Small intestine (tissue), 7 donors: ENCODE results near the gene COBLL1. TPM values are rescaled to one million over a fixed set of nuclear protein-coding genes. Genes with fewer than 3 reads are reported as not detected.

ENCODE experiments used
- DNase-seq, 2 donors: peaks; one replicate each; pipeline versions ENCODE4 v3.0.0 to v3.0.0-alpha.2; 2013
- FAIRE-seq: peaks from 2 replicates; lab custom pipeline; 2012; peaks lifted over from hg19 to GRCh38; lab: Jason Lieb, UNC
- H3K27ac ChIP-seq, 3 donors: one replicate each; pipeline ENCODE4 v1.5.1; 2013; ENCODE audit warnings: low read length in 2 of 3, mild to moderate bottlenecking in 2 of 3, control low read depth in 1 of 3, inconsistent platforms in 1 of 3, low read depth in 1 of 3, moderate library complexity in 1 of 3
- H3K27me3 ChIP-seq, 3 donors: one replicate each; pipeline ENCODE4 v1.6.1; 2013; ENCODE audit warnings: low read length in 3 of 3, inconsistent platforms in 1 of 3; ENCODE audit not compliant: control insufficient read depth in 3 of 3, insufficient read depth in 3 of 3
- H3K36me3 ChIP-seq, 3 donors: one replicate each; pipeline ENCODE4 v1.6.1; 2013; ENCODE audit warnings: low read length in 3 of 3, inconsistent platforms in 1 of 3, low read depth in 1 of 3, mild to moderate bottlenecking in 1 of 3, moderate library complexity in 1 of 3; ENCODE audit not compliant: control insufficient read depth in 3 of 3, insufficient read depth in 2 of 3
- H3K4me1 ChIP-seq, 3 donors: one replicate each; pipeline ENCODE4 v1.6.1; 2013; ENCODE audit warnings: low read length in 2 of 3, inconsistent platforms in 1 of 3, low read depth in 1 of 3, mild to moderate bottlenecking in 1 of 3, moderate library complexity in 1 of 3; ENCODE audit not compliant: control insufficient read depth in 3 of 3, insufficient read depth in 2 of 3
- H3K4me3 ChIP-seq, 3 donors: one replicate each; pipeline ENCODE4 v1.5.1; 2013; ENCODE audit warnings: low read length in 3 of 3, control low read depth in 1 of 3, inconsistent platforms in 1 of 3, low read depth in 1 of 3, mild to moderate bottlenecking in 1 of 3, moderate library complexity in 1 of 3
- H3K9me3 ChIP-seq, 2 donors: one replicate each; pipeline ENCODE4 v1.6.1; 2013; ENCODE audit warnings: low read depth in 1 of 2, low read length in 1 of 2; ENCODE audit not compliant: control insufficient read depth in 2 of 2, insufficient read depth in 1 of 2
- WGBS, 3 donors: extraction: QIAGEN DNeasy Blood & Tissue Kit; methylation state at CpG; one replicate each; pipeline ENCODE4 v1.1.7; 2013; 5-methylcytosine and 5-hydroxymethylcytosine counted together
- polyA plus RNA-seq, 4 donors: library from polyadenylated mRNA; stranded (reverse) in 3 of 4; unstranded in 1 of 4; fragments of 200-250 nt in 3 of 4; fragments of 120-200 nt in 1 of 4; gene quantifications; one replicate each; pipeline versions ENCODE4 v1.2.1 to v1.2.3, GENCODE V29; 2013
- donor health status: healthy with polysubstance abuse.
- donor health status: control.
- donor health status: control.
- donor health status: Bipolar disorder and iron deficiency.
- donor health status: healthy.

The COBLL1 gene
- polyA plus RNA-seq, 4 donors, result 5.4 to 72.0 (median 7.8) TPM

DNA sequence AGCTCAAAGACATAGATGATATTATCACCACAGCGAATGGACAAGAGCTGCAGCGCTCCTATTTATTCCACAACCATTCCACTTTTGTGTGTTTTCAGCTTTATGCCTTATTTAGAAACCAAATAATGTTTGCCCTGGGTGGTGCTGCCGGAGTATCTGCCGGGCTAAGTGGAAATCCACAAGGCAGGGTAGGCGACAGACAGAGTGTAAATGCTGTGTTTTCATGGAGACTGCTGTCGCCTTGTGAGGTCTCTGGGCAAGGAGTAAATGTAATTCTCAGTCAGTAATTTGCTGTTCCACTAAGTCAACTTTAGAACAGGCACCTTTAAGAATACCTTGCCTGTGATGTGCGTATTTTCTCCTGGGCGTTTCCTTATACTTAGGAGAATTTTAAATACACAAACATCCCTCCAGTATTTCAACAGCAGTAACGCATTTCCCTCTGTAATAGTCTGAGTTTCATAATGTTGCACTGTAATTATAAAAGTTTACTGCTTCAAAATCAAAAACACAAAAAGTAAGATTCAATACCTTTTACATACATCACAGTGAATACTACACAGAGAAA, 60.9 kb downstream of the COBLL1 start:
- Histone ChIP-seq H3K36me3 (peaks cover 0 to 2% (median 0%) of the 10 kb centered on the region in 3 donors), H3K4me3 (no peak overlapping the region), H3K27me3 (no peaks in the 10 kb centered on the region), H3K9me3 (no peaks in the 10 kb centered on the region), H3K4me1 (peaks cover 0 to 2% (median 0%) of the 10 kb centered on the region in 3 donors), H3K27ac (no peak overlapping the region)
- FAIRE-seq (no peak), DNase-seq (no peak)
- 89 to 95% (median 92%) methylated on average over 9 of the region's 9 CpGs for WGBS, 3 donors

DNA sequence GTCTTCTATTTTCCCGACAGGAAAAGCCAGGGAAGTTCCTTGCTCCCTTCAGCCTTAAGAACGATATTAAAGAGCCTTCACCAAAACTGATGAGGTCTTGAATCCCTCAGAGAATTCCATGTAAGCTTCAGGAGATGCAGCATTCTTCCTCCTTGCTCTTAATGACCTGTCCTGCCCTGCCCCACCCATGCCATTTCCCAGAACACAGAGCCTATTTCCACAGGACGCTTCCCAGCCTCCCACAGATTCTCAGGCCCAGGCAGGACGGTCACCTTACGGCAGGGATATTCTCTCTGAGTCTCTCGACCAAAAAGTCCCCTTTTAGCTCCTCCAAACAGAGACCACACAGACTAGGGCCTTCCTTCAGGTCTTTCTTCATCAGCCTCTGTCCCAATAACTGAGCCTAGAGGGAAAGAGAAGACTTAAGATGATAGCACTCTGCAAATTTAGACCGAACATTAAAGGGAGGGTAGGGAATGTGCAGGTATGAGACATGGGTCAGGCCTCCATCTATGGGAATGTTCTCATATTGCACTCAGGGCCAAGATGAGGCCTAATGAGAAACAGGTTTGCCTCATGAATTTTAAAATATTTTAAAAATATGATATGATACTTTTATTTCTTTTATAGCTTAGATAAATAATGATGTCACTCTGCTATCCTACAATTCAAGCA, 62.1 kb downstream of the COBLL1 start:
- FAIRE-seq, result no peak
- no peak overlapping the region for H3K27ac ChIP-seq
- no peaks in the 10 kb centered on the region for H3K27me3 ChIP-seq
- DNase-seq, result no peak
- peaks cover 0 to 2% (median 0%) of the 10 kb centered on the region in 3 donors for H3K4me1 ChIP-seq
- no peak overlapping the region for H3K4me3 ChIP-seq
- H3K36me3 ChIP-seq, result peaks cover 0 to 2% (median 0%) of the 10 kb centered on the region in 3 donors
- no peaks in the 10 kb centered on the region for H3K9me3 ChIP-seq
- 80 to 86% (median 81%) methylated on average over 7 of the region's 7 CpGs for WGBS, 3 donors

DNA sequence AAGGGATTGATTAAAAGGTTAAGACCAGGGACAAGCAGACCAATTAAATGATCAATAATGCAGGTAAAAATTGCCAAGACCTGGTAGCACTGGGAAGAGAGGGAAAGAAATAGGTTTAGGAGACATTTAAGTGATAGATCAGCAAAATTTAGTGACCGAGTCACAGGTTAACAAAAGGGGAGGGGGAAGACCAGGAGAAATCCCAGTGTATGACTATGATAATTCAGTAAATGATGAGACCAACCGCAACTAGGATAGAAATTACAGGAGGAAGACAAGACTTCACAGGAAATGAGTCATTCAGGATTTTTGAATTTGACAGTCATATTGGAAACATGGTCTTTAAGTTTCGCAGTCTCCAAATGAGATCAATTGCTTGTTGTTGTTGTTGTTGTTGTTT, 62.9 kb downstream of the COBLL1 start:
- 80 to 94% (median 80%) methylated on average over 3 of the region's 3 CpGs for WGBS, 3 donors
- no peak overlapping the region for H3K27ac ChIP-seq

DNA sequence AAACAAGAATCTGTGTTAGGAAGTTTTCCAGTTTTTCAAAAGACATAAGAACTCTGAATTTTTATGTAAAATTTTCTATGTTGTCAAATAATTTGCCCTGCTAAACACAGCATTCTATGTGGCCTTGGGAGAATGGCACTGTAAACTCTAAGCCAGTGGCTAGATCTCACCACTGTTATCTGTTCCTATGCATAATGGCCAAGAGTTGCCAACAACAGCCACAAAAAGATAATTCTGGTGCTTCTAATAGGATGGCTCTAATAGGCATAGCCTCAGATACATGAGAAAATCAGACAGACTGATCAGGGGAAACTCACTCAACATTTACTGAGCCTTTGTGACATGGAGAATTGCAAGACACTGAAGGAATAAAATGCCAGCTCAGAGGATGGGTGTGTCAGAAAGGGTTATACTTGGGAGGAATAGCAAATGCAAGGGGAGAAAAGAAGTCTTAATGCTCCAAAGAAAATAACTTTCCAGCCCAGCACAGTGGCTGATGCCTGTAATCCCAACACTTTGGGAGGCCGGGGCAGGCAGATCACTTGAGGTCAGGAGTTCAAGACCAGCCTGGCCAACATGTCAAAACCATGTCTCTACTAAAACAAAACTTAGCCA, 63.7 kb downstream of the COBLL1 start:
- 74 to 81% (median 79%) methylated on average over 1 of the region's 1 CpG for WGBS, 3 donors
- H3K4me1 ChIP-seq, result peaks cover 0 to 2% (median 0%) of the 10 kb centered on the region in 3 donors

More for the DNA sequence above, 62.9 kb downstream of the COBLL1 start:
- H3K4me1 ChIP-seq, result peaks cover 0 to 2% (median 0%) of the 10 kb centered on the region in 3 donors
- no peaks in the 10 kb centered on the region for H3K27me3 ChIP-seq
- no peaks in the 10 kb centered on the region for H3K9me3 ChIP-seq
- H3K36me3 ChIP-seq, result peaks cover 0 to 2% (median 0%) of the 10 kb centered on the region in 3 donors
- FAIRE-seq (no peak), DNase-seq (no peak)
- H3K4me3 ChIP-seq, result no peak overlapping the region

DNA sequence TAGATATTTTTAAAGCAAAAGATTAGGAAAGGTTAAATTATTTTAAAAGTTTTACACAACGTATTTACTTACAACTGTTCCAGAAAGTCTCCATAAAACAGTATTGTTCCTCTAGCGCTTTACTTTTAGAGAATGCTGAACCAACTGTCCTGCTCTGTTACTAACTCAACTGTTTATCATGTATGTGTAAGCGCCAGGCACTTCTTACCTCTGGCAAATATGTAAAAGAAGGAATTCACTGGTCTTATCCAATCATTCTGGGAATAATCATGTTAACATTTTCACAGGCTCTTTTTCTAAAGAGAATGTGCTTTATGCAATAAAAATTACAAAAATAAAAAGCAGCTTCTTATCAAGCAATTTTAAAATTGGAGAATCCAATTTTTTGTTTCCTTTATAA, 68.0 kb downstream of the COBLL1 start:
- Histone ChIP-seq H3K27me3 (no peaks in the 10 kb centered on the region), H3K36me3 (peaks cover 0 to 2% (median 0%) of the 10 kb centered on the region in 3 donors), H3K4me3 (no peak overlapping the region), H3K4me1 (no peaks in the 10 kb centered on the region), H3K9me3 (no peaks in the 10 kb centered on the region), H3K27ac (no peak overlapping the region)
- FAIRE-seq (no peak), DNase-seq (no peak)
- 90 to 95% (median 93%) methylated on average over 3 of the region's 3 CpGs for WGBS, 3 donors

More for the DNA sequence above, 63.7 kb downstream of the COBLL1 start:
- H3K27ac ChIP-seq, result no peak overlapping the region
- FAIRE-seq, result no peak
- DNase-seq, result no peak
- peaks cover 0 to 2% (median 0%) of the 10 kb centered on the region in 3 donors for H3K36me3 ChIP-seq
- no peak overlapping the region for H3K4me3 ChIP-seq
- no peaks in the 10 kb centered on the region for H3K27me3 ChIP-seq
- H3K9me3 ChIP-seq, result no peaks in the 10 kb centered on the region

DNA sequence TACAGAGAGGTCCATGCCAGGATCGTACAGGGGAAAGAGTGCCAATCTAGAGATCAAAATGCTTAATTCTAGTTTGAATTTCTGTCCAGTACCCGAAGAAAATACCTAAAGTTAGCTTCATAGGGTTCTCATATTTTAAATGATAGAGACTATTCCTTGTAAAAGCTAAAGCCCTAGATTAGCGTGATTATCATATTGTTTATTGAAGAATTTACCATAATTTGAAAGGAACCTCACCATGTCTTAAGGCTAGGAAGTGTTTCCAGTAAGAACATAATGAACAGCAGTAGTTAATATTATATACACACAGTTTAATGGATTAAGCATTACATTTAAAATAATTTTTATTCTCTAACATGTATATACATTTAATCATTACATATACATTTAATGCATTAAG, 68.5 kb downstream of the COBLL1 start:
- DNase-seq (no peak), FAIRE-seq (no peak)
- Histone ChIP-seq H3K36me3 (peaks cover 0 to 2% (median 0%) of the 10 kb centered on the region in 3 donors), H3K4me1 (no peaks in the 10 kb centered on the region), H3K4me3 (no peak overlapping the region), H3K27ac (no peak overlapping the region), H3K27me3 (no peaks in the 10 kb centered on the region), H3K9me3 (no peaks in the 10 kb centered on the region)
- 89 to 92% (median 91%) methylated on average over 3 of the region's 3 CpGs for WGBS, 3 donors

DNA sequence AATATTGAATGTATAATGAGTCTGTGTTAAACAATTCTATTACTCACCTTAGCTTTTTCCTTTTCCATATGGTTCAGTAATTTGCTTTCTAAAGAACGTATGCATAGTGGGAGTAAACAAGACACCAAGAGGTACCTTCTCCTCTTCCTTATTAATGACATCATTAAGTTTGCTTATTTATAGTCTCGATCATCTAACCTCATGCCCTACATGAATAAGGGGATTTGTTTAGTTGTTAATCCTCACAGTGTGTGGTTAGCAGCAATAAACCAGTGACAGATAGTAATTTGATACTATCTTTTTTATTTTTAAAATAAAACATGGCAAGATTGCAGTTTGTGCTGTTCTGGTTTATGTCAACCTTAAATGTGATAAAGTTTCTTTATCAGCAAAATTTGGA, 69.7 kb downstream of the COBLL1 start:
- DNase-seq, result no peak
- H3K9me3 ChIP-seq, result no peaks in the 10 kb centered on the region
- no peaks in the 10 kb centered on the region for H3K27me3 ChIP-seq
- H3K4me1 ChIP-seq, result no peaks in the 10 kb centered on the region
- no peak for FAIRE-seq
- H3K36me3 ChIP-seq, result peaks cover 0 to 2% (median 0%) of the 10 kb centered on the region in 3 donors
- H3K27ac ChIP-seq, result no peak overlapping the region
- H3K4me3 ChIP-seq, result no peak overlapping the region
- WGBS, 3 donors, result 70 to 87% (median 80%) methylated on average over 2 of the region's 2 CpGs

DNA sequence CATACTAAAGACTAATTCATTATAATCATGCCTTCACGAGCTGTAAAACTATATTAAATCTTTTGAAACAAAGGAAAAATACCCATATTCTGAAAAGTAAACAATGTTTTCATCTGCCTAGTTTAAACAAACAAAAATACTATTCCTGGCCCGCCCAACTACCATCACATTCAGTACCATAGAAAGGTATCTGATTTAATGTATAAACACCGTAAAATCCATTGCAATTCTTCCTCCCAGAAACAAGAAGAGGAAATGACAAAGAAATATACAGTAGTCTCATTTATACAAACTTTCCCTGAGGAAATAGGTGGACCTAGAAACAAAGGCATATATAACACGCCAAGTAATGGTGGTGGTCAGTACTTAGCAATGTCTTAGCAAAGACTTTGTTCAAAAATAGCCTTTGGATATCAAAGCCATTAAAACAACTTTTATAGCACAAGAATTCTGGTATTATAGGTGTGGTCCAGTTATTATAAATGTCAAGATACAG, 71.2 kb downstream of the COBLL1 start:
- FAIRE-seq (no peak), DNase-seq (no peak)
- no peak overlapping the region for H3K4me3 ChIP-seq
- no peaks in the 10 kb centered on the region for H3K9me3 ChIP-seq
- no peaks in the 10 kb centered on the region for H3K27me3 ChIP-seq
- H3K4me1 ChIP-seq, result no peaks in the 10 kb centered on the region
- no peak overlapping the region for H3K27ac ChIP-seq
- 84 to 91% (median 89%) methylated on average over 4 of the region's 4 CpGs for WGBS, 3 donors
- H3K36me3 ChIP-seq, result no peaks in the 10 kb centered on the region
